Vagina (tissue), 2 donors: ENCODE results near the gene ABLIM2. TPM values are rescaled to one million over a fixed set of nuclear protein-coding genes. Genes with fewer than 3 reads are reported as not detected.

ENCODE experiments used
- DNase-seq, 2 donors: peaks; one replicate each; pipeline ENCODE4 v3.0.0-alpha.2; 2017; ENCODE audit errors: extremely low spot score in 2 of 2
- H3K27ac ChIP-seq: fragments of 200-600 bp; sonication (generic); one replicate; pipeline ENCODE4 v1.5.1; 2019
- H3K27me3 ChIP-seq: fragments of 200-600 bp; sonication (generic); one replicate; pipeline ENCODE4 v1.5.1; 2019
- H3K36me3 ChIP-seq, 2 donors: fragments of 200-600 bp; sonication (generic); one replicate each; pipeline ENCODE4 v1.5.1; 2017 to 2019
- H3K4me1 ChIP-seq: fragments of 200-600 bp; sonication (generic); one replicate; pipeline ENCODE4 v1.5.1; 2019
- H3K4me3 ChIP-seq, 2 donors: fragments of 200-600 bp; sonication (generic); 1 replicate in 1 of 2; 2 replicates in 1 of 2; pipeline ENCODE4 v1.5.1; 2016 to 2019
- H3K9me3 ChIP-seq: fragments of 200-600 bp; sonication (generic); one replicate; pipeline ENCODE4 v1.5.1; 2019
- POLR2A ChIP-seq, 2 donors: fragments of 450-650 bp; IDR thresholded peaks; one replicate each; pipeline ENCODE4 v1.6.1; 2017; ENCODE audit warnings: antibody characterized with exemption in 2 of 2, mild to moderate bottlenecking in 2 of 2, moderate library complexity in 2 of 2
- POLR2AphosphoS5 ChIP-seq, 2 donors: sonication (generic); formaldehyde crosslinking; IDR thresholded peaks; one replicate each; pipeline ENCODE4 v1.9.0; 2017; ENCODE audit warnings: antibody characterized with exemption in 2 of 2, mild to moderate bottlenecking in 2 of 2, low read depth in 1 of 2; ENCODE audit not compliant: insufficient read depth in 1 of 2
- intact Hi-C: fragments of 100-400 bp; cut with DNase I; formaldehyde crosslinking; loops from one replicate; pipeline ENCODE4 v1.15.1; 2023
- total RNA-seq: library from RNA; depleted of rRNA; stranded (reverse); fragments of >200 nt; gene quantifications from one replicate; pipeline ENCODE4 v1.2.3, GENCODE V29; 2016
- TF ChIP-seq, protein P1 (sequence below), 3 experiments: fragments of 450-650 bp in 2 of 3; fragments of 200-600 bp in 1 of 3; sonication (generic) in 1 of 3; IDR thresholded peaks; one replicate each; pipeline ENCODE4 v1.5.1; 2017 to 2019; ENCODE audit warnings: antibody characterized with exemption in 3 of 3, mild to moderate bottlenecking in 2 of 3, moderate library complexity in 2 of 3

ABLIM2 gene
- total RNA-seq, 1 donor from 2014 or later = 15.5 TPM

DNA sequence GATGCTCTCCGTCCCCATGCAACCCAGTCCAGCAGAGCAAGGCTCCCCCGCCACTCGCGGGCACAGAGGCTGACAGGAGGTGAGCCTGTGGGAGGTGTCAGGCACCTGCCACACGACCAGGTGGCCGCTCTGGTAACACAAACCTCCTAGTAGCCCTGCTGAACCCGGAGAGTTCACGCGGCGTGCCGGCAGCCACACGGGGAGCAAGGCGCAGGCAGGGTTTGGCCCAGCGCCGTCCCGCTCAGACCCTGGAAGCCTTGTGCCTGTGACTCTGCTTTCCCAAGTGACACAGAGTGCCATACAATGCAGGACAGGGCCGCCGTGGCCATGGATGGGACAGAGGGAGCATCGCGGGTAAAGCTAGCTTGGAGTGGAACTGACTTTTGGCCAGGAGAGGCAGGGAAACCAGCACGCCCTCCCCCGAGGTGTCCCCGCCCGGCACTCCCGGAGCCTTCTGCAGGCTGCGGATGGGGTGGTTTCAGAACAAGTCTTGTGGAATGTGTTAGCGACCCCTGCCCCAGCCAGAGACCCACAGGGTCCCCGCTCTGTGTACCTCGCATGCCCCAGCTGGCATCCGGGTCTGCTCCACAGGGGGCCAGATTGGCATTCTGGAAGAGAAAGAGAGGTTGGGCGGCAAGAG is 174.2 kb downstream of the ABLIM2 start:
- Histone ChIP-seq H3K4me1 (peaks cover 9% of the 10 kb centered on the region), H3K4me3 (no peak overlapping the region), H3K27me3 (no peaks in the 10 kb centered on the region), H3K36me3 (no peaks in the 10 kb centered on the region), H3K9me3 (no peaks in the 10 kb centered on the region), H3K27ac (no peak overlapping the region)
- DNase-seq = no peak
- TF ChIP-seq POLR2A (IDR thresholded peaks at IDR 0.05) (no peak), POLR2AphosphoS5 (IDR thresholded peaks at IDR 0.05; ENCODE audit: insufficient read depth in 1 of 2, low read depth in 1 of 2) (no peak)
- TF ChIP-seq, protein P1, sequence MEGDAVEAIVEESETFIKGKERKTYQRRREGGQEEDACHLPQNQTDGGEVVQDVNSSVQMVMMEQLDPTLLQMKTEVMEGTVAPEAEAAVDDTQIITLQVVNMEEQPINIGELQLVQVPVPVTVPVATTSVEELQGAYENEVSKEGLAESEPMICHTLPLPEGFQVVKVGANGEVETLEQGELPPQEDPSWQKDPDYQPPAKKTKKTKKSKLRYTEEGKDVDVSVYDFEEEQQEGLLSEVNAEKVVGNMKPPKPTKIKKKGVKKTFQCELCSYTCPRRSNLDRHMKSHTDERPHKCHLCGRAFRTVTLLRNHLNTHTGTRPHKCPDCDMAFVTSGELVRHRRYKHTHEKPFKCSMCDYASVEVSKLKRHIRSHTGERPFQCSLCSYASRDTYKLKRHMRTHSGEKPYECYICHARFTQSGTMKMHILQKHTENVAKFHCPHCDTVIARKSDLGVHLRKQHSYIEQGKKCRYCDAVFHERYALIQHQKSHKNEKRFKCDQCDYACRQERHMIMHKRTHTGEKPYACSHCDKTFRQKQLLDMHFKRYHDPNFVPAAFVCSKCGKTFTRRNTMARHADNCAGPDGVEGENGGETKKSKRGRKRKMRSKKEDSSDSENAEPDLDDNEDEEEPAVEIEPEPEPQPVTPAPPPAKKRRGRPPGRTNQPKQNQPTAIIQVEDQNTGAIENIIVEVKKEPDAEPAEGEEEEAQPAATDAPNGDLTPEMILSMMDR (IDR thresholded peaks at IDR 0.05) = no peak
- intact Hi-C loops = no loop called here

DNA sequence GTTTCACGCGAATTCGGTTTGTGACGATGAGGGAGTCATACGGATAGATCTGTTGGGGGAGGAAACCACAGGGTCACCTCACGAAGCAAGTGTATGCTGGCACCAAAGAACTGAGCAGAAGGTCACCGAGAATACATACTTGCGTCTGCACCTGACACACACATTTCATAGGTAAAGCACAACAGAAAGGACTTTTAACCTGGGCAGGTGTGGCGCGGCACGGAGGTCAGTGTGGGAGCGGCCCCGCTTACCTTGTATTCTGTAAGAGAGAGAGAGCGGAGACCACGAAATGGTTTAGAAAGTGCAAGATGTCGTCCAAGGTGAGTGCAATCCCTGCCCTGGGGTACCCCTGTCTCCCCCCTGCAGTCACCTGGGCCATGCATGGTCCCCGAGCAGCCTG is 175.3 kb downstream of the ABLIM2 start:
- no peak for DNase-seq
- Histone ChIP-seq H3K4me1 (peaks cover 18% of the 10 kb centered on the region), H3K9me3 (no peaks in the 10 kb centered on the region), H3K27ac (no peak overlapping the region), H3K4me3 (no peak overlapping the region), H3K36me3 (no peaks in the 10 kb centered on the region), H3K27me3 (no peaks in the 10 kb centered on the region)
- intact Hi-C loops = no loop called here
- TF ChIP-seq POLR2A (IDR thresholded peaks at IDR 0.05) (no peak), POLR2AphosphoS5 (IDR thresholded peaks at IDR 0.05; ENCODE audit: insufficient read depth in 1 of 2, low read depth in 1 of 2) (no peak)
- TF ChIP-seq, protein P1 (IDR thresholded peaks at IDR 0.05) = no peak

DNA sequence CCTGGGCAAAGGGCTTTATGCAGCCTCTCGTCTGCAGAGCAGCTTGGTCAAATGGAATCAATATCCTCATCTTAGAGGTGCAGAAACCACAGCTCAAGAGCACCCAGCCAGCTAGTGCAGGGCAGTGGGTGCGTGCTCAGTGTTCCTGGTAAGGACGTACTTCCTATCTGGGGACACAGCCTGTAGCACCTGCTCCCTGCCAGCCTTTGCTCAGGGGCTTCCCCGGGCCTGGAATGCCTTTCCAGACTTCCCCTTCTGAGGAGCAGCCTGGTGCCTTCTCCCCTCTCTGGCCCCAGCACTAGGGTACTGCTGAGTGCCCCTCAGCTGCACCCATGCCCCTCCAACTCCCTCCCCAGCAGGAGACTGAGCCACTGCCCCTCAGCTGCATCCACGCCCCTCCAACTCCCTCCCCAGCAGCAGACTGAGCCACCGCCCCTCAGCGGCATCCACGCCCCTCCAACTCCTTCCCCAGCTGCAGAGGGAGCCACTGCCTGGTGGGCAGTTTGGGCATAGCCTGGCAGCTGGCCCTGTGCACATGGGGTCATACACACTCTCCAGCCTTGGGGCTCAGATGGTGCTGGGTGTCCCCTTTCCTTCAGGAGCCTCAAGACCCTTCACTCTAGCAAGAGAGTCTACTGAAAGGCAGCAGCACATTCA is 176.7 kb downstream of the ABLIM2 start:
- Histone ChIP-seq H3K36me3 (no peaks in the 10 kb centered on the region), H3K27ac (no peak overlapping the region), H3K4me1 (peaks cover 28% of the 10 kb centered on the region), H3K4me3 (no peak overlapping the region), H3K27me3 (no peaks in the 10 kb centered on the region), H3K9me3 (no peaks in the 10 kb centered on the region)
- intact Hi-C loops = no loop called here
- TF ChIP-seq POLR2AphosphoS5 (IDR thresholded peaks at IDR 0.05; ENCODE audit: insufficient read depth in 1 of 2, low read depth in 1 of 2) (no peak), POLR2A (IDR thresholded peaks at IDR 0.05) (no peak)
- TF ChIP-seq, protein P1 (IDR thresholded peaks at IDR 0.05) = no peak
- no peak for DNase-seq

DNA sequence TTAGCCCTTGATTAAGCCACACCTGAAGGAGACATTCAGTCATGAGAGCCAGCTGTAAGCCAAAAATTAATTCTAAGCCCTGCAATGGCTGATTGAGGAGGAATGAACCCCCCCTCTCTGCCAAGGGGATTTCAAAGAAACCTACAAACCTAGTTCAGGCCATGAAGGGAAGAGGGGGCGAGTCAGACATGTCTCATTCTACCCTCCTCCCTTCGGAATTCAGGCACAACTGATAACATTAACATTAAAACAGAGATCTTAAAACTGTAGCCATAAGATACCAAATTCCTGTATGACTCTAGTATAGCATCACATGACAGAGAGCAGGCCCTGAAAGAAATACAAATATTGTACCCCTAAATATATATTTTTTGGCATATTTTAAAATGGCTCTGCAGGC is 178.6 kb downstream of the ABLIM2 start:
- Histone ChIP-seq H3K9me3 (no peaks in the 10 kb centered on the region), H3K4me1 (peaks cover 20% of the 10 kb centered on the region), H3K36me3 (no peaks in the 10 kb centered on the region), H3K27ac (no peak overlapping the region), H3K4me3 (no peak overlapping the region), H3K27me3 (no peaks in the 10 kb centered on the region)
- TF ChIP-seq, protein P1 (IDR thresholded peaks at IDR 0.05) = no peak
- TF ChIP-seq POLR2A (IDR thresholded peaks at IDR 0.05) = no peak
- TF ChIP-seq POLR2AphosphoS5 (IDR thresholded peaks at IDR 0.05; ENCODE audit: insufficient read depth in 1 of 2, low read depth in 1 of 2) = no peak
- no peak for DNase-seq
- intact Hi-C loops = no loop called here

DNA sequence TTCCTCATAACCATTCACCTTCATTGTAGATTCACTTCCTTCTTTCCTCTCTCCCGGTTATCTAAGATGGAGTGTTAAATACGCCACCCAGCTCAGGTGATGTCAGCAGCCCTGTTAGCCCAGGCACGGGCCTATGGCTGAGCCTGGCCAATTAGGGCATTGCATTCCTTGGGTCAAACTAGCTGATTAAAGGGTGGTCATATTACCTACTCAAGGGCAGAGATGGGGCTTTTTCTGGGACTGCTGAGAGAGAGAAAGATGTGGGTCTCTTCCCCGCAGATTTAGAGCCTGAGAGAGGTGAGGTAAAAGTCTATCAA is 179.0 kb downstream of the ABLIM2 start:
- intact Hi-C loops = no loop called here
- peaks cover 20% of the 10 kb centered on the region for H3K4me1 ChIP-seq
- no peak for TF ChIP-seq POLR2AphosphoS5 (IDR thresholded peaks at IDR 0.05; ENCODE audit: insufficient read depth in 1 of 2, low read depth in 1 of 2)
- TF ChIP-seq, protein P1 (IDR thresholded peaks at IDR 0.05) = no peak
- no peak for TF ChIP-seq POLR2A (IDR thresholded peaks at IDR 0.05)

More for the DNA sequence above, 179.0 kb downstream of the ABLIM2 start:
- Histone ChIP-seq H3K27ac (no peak overlapping the region), H3K36me3 (no peaks in the 10 kb centered on the region), H3K9me3 (no peaks in the 10 kb centered on the region), H3K27me3 (no peaks in the 10 kb centered on the region), H3K4me3 (no peak overlapping the region)
- no peak for DNase-seq
